ENCODE results near the gene MACROD2. TPM values are rescaled to one million over a fixed set of nuclear protein-coding genes. Genes with fewer than 3 reads are reported as not detected.
A peak's percentile ranks its signal among the peaks of the same experiment; 100 is the strongest.

The MACROD2 gene
- polyA plus RNA-seq, 5 donors = 5.3 to 8.3 (median 8.1) TPM

- no peak for DNase-seq
Measured at GRCh38 chr20:15618110-15618509, 1622.8 kb downstream of the MACROD2 start.

DNA sequence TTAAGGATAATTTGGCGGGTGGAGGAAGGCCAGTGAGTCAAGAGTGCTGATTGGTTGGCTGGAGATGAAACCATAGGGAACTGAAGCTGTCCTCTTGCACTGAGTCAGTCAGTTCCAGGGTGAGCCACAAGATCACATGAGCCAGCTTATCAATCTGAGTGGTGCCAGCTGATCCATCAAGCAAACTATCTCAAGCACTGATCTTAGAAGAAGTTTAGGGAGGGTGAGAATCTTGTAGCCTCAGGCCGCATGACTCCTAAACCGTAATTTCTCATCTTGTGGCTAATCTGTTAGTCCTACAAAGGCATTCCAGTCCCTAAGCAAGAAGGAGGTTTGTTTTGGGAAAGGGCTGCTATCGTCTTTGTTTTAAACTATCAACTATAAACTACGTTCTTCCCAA is 1623.6 kb downstream of the MACROD2 start:
- no peak for DNase-seq

DNA sequence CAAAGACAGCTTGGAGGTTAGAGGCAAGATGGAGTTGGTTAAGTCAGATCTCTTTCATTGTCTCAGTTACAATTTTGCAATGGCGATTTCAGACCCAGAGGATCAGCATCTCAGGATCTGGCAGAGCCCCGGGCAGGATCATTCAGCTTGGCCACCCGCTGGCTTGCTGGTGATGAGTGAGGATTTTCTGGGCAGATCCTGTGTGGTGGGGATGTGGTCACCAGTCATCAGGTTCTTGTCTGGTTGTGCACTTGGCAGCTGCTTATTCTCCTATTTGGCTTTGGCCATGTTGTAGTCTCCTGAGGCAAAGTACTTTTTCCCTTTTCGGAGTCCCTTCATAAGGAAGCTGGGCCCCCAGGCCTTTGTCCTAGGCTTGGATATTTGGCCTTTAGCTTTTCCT is 1624.0 kb downstream of the MACROD2 start:
- DNase-seq = no peak

GRCh38 chr20:15619816-15620215 is 1624.5 kb downstream of the MACROD2 start:
- DNase-seq = no peak

DNA sequence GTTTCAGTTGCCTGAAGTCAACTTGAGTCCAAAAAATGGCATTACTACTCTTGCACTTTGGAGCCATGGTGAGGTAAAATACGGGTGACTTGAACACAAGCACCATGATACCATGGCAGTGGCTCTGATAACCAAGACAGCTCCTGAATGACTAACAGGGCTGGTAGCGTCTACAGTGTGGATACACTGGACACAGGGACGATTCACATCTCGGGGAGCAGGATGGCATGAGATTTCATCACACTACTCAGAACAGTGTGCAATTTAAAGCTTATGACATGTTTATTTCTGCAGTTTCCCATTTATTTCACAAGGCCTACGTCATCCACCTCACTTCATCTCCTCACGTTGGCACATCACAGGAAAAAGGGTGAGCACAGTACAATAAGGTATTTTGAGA is 1627.1 kb downstream of the MACROD2 start:
- no peak for DNase-seq

- no peak for DNase-seq
Measured at GRCh38 chr20:15623215-15623614, 1627.9 kb downstream of the MACROD2 start.

GRCh38 chr20:15625981-15626380 is 1630.7 kb downstream of the MACROD2 start:
- DNase-seq = no peak

- DNase-seq = no peak
Measured at GRCh38 chr20:15627089-15627488, 1631.8 kb downstream of the MACROD2 start.

GRCh38 chr20:15627501-15627903 is 1632.2 kb downstream of the MACROD2 start:
- no peak for DNase-seq

DNA sequence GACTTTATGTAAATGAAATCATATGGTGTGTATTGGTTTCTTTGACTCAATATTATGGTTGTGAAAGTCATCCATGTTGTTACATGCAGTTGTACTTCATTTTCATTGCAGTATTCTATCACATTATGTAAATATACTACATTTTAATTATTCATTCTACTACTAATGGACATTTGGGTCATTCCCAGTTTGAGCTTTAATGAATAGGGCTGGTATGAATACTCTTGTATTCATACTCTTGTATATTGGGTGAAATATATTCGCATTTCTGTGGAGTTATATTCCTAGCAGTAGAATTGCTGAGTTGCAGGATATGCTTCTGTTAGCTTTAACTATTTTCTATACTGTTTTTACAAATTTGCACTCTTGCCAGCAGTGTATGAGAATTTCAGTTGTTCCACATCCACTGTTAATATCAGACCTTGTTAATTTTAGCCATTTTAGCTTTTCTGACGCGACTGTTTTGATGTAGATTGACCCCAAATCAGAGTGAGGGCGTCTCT is 1633.6 kb downstream of the MACROD2 start:
- no peak for DNase-seq

- no peak for DNase-seq
Measured at GRCh38 chr20:15630360-15630759, 1635.0 kb downstream of the MACROD2 start.

- no peak for DNase-seq
Measured at GRCh38 chr20:15632680-15633079, 1637.4 kb downstream of the MACROD2 start.

DNA sequence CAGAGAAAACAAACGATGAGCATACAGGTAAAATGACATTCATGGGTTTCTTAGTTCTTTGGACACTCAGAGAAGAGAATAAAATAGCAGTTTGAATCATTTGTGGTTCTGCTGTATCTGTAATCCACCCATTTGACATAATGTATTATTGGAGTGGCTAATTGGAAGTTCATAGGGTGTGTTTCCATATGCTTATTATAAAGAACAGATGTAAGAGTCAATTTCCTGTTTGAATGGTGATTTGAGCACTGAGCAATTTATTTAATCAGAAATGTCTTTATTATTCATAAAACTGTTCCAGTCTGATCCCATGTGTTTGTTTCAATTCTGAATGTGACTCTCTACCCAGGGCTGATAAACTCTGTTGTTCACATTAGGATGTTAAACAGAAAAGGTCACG is 1638.8 kb downstream of the MACROD2 start:
- no peak for DNase-seq

- DNase-seq = no peak
Measured at GRCh38 chr20:15637546-15637945, 1642.2 kb downstream of the MACROD2 start.

DNA sequence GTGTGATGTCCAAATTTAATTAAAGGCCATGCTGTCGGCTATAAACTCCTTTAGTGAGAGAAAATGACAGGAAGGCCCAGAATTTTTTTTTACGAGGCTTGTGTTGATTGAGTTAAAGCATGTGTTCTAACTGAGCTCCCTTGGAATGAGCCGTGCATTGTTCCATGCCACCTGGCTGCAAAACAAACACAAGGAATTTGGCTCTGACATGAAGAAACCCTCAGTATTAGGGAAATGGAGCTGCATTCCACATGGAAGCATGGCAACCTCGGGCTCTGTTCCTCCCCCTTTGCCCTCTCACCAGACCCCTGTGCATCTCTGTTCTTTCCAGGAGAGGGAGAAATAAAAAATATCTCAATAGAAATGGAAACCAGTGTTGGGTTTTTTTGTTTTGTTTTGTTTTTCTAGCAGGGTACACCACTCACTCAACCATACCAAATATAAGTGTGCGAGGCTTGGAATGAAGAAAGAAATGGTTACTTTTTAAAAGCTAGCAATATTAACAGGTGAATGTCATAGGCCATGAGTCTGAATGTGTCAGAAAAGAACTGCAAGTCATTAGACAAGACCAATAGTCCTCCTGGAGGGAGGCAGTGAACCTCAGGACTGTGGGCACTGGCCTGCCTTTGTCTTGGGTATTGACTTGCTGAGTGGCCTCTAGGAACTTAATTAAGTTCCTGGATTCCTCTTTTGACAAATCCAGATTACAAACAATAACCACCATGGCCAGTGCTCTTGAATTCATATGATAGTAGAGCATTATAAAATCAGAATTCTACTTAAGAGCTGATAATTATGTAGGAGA is 1642.8 kb downstream of the MACROD2 start:
- peak in 1 of 2 donors; percentile 27 for DNase-seq

DNA sequence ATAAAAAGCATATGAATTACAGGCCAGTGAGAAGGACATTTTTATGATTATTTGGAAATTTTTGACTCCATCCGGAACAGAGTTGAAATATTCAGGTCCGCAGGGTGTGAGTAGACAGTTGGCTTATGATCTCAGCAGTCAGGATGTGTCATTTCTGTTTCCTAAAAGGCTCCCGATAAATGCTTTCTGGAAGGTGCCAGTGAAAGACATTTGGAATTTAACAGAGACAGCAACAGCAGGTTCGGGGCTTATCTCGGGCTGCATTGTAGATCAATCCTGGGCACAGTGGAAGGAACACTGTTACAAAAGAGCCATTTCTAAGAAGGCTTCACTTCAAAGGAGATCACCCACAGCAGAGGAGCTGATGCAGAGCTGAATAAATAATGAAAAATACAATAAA is 1643.5 kb downstream of the MACROD2 start:
- DNase-seq = no peak

DNA sequence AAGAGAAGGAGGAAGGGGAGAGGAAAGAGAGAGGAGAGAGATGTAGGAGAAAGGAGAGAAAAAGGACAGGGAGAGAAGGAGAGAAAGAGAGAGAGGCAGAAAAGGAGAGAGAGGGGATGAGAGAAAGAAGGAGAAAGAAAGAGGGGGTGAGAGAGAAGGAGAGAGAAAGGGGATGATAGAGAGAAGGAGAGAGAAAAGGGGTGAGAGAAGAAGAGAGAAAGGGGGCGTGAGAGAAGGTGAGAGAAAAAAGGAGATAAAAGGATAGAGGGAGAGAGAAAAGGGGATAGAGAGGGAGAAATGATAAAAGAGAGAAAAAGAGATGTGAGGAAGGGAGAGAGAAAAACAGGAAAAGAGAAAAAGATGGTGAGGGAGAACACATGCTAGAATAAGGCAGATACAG is 1644.5 kb downstream of the MACROD2 start:
- DNase-seq = no peak

DNA sequence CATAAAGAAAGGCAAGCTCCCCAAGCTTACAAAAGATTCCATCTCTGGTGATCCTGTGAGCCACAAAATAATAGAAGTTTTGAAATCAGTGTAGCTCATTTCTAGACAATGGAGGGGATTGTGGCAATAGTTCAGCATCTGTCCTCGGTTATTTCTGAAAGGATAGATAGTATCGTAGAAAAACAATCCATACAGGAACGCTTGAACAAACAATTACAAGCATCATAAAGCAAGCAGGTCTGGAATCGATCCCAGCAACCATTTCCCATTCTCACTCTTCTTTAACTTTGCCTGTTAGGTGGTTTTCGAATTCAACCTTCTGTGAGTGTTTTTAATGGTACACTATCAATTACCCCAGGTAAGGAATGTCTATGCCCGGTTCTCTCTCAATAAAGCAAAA is 1646.8 kb downstream of the MACROD2 start:
- no peak for DNase-seq

DNA sequence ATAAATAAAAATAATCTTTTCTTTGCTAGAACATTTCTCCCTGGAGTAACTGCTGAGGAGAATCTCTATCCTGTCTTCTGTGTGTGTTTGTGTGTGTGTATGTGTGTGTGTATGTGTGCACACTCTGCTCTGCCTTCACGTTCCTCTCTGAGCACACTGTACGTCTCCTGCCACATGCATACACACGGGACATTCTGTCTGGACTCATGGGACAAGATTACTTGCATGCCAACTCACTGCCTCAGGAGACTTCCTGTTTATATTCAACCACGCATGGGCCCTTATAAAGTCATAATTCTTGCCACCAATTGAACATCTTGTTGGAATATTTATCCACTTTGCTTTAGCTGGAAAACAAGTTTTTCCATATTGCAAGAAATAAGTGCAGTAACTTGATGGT is 1647.4 kb downstream of the MACROD2 start:
- DNase-seq = no peak

DNA sequence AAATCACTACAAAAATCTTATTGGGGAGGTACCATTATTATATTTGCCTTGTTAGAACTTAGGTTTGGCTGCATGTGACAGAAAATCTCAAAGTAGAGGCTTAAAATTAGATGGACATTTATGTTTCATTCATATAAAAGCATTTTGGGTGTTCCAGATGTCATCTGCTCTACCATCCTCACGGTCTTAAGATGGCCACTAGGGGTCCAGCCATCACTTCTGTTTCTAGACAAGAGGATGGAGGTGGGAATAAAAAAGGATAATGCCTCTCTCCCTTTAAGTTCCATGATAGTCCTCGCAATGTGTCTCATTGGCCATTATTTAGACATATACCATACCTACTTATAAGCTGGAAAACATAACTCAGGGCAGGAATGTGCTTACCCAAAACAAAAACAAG is 1648.4 kb downstream of the MACROD2 start:
- DNase-seq = no peak

- no peak for DNase-seq
Measured at GRCh38 chr20:15645816-15646215, 1650.5 kb downstream of the MACROD2 start.

GRCh38 chr20:15653396-15654207 is 1658.3 kb downstream of the MACROD2 start:
- DNase-seq = no peak

DNA sequence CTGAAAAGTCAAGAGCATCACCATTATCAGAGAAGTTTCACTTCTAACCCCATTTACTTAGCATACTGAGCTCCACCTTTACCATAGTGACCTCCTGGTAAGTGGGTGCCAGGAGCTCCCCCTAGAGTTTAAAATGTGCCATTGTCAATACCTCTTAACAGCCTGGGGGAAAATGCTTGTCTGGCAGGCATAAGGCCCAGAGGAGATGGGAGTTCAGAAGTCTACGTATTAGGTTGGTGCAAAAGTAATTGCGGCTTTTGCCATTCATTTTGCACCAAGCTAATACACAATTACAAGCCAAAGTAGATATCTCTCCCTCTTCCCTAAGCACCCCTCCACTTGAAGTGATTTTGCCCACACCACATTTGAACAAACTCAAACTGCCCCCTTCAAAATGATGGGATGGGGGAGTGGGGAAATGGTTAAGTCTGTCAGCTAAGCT is 1658.9 kb downstream of the MACROD2 start:
- DNase-seq = no peak
